ENCODE measurements around the gene DAAM1.

The DAAM1 gene

GRCh38 chr14:59214702-59215302 lies 26.3 kb downstream of the DAAM1 start:
- TF ChIP-seq CTCF (conservative IDR thresholded peaks at IDR 0.05; ENCODE audit: low read length), result no peak
- DNase-seq (ENCODE audit: low read depth), result no peak
- no peak overlapping the region for H3K4me3 ChIP-seq (ENCODE audit: low read length)

GRCh38 chr14:59215322-59215721 lies 26.9 kb downstream of the DAAM1 start:
- peak; percentile 91 for DNase-seq (ENCODE audit: low read depth)
- TF ChIP-seq CTCF (conservative IDR thresholded peaks at IDR 0.05; ENCODE audit: low read length), result no peak
- no peak overlapping the region for H3K4me3 ChIP-seq (ENCODE audit: low read length)

- H3K4me3 ChIP-seq (ENCODE audit: low read length), result no peak overlapping the region
- DNase-seq (ENCODE audit: low read depth), result no peak
- TF ChIP-seq CTCF (conservative IDR thresholded peaks at IDR 0.05; ENCODE audit: low read length), result no peak
These were observed 27.3 kb downstream of the DAAM1 start for GRCh38 chr14:59215757-59216156.

GRCh38 chr14:59217011-59217410 lies 28.5 kb downstream of the DAAM1 start:
- TF ChIP-seq CTCF (conservative IDR thresholded peaks at IDR 0.05; ENCODE audit: low read length), result no peak
- DNase-seq (ENCODE audit: low read depth), result peak; percentile 11
- no peak overlapping the region for H3K4me3 ChIP-seq (ENCODE audit: low read length)

- no peak for TF ChIP-seq CTCF (conservative IDR thresholded peaks at IDR 0.05; ENCODE audit: low read length)
- no peak overlapping the region for H3K4me3 ChIP-seq (ENCODE audit: low read length)
- DNase-seq (ENCODE audit: low read depth), result peak; percentile 36
These were observed 33.1 kb downstream of the DAAM1 start for GRCh38 chr14:59221568-59221967.

GRCh38 chr14:59224341-59224740 lies 35.9 kb downstream of the DAAM1 start:
- TF ChIP-seq CTCF (conservative IDR thresholded peaks at IDR 0.05; ENCODE audit: low read length), result no peak
- DNase-seq (ENCODE audit: low read depth), result no peak
- H3K4me3 ChIP-seq (ENCODE audit: low read length), result no peak overlapping the region

DNA sequence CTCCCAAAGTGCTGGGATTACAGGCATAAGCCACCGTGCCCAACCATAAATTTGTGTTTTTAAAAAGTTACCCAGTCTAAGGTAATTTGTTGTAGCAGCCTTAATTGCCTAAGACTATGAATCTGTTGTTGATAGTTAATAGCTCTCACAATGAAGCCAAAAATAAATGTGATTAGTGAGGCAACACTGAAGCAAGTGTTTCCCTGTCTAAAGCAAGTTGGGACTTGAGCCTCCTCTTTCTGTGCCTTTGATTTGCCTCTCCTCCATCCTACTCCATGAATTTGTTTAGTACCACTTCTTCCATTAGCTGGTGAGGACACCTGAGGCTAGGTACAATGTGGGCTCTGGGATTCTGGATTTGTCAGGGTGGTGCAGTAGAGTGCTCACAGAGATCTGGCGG lies 36.8 kb downstream of the DAAM1 start:
- DNase-seq (ENCODE audit: low read depth), result no peak
- no peak overlapping the region for H3K4me3 ChIP-seq (ENCODE audit: low read length)
- TF ChIP-seq CTCF (conservative IDR thresholded peaks at IDR 0.05; ENCODE audit: low read length), result no peak
